HUES6 (cell line): ENCODE data around the gene SPOCD1.

Experiments used
- H3K27ac ChIP-seq: 2 replicates; pipeline ENCODE4 v1.7.0; 2013; ENCODE audit warnings: low read depth, mild to moderate bottlenecking, low read length, inconsistent platforms
- H3K27me3 ChIP-seq: 2 replicates; pipeline ENCODE4 v1.6.1; 2013; ENCODE audit warnings: low read length; ENCODE audit not compliant: control insufficient read depth, insufficient read depth
- H3K36me3 ChIP-seq: 2 replicates; pipeline ENCODE4 v1.6.1; 2013; ENCODE audit warnings: low read length; ENCODE audit not compliant: control insufficient read depth, insufficient read depth
- H3K4me1 ChIP-seq: 2 replicates; pipeline ENCODE4 v1.6.1; 2013; ENCODE audit warnings: low read length; ENCODE audit not compliant: control insufficient read depth, insufficient read depth
- H3K4me3 ChIP-seq: 2 replicates; pipeline ENCODE4 v1.5.1; 2013; ENCODE audit warnings: low read depth, low read length
- H3K9ac ChIP-seq: one replicate; pipeline ENCODE4 v1.6.1; 2013; ENCODE audit warnings: mild to moderate bottlenecking, low read length
- H3K9me3 ChIP-seq: 2 replicates; pipeline ENCODE4 v1.6.1; 2013; ENCODE audit warnings: low read depth, low read length; ENCODE audit not compliant: control insufficient read depth, insufficient read depth

SPOCD1 gene

DNA sequence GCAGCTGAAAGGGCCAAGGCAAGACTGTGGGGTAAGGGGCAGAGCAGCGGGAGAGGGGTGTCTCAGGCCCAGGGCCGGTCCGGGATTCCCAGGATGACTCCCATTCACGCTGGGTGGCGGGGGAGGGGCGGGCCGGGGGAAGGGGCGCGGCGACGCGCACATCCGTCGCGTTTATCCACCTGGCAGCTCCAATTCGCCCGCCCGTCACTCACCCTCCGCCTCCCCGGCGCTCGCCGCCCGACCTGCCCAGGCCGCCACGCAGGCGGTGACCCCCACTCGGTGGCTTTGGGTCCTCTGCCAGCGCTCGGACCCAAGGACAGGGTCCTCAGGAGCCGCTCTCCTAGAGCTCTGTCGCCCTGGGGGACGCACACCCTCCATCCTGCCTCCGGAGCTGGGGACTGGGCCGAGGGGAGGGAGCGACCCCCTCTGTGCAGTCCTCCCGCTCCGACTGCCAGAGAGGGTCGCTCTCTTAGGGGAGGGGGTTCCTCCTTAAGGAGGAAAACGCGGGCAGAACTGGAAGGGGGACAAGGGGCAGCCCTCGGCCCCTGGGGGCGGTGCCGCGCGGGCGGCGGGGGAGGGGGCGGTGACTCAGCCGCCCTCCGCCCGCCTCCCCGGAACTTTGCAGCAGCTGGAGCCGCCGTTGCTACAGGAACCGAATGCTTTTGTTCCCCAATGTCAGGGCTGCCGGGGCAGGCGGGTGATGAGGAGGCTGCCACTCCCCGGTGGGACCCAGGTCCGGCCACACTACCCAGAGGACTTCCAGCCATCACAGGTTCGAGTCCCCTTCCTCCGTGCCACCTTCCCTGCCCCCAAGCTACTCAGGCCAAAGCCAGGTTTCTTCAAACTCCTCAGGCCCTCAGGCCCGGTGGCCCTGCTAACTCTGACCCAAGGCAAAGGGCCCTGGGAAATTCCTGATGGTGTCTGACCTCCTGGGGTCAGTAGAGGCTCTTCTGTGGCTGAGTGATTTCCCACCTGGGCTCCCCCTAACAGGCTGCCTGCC, 55.1 kb downstream of the SPOCD1 start:
- Histone ChIP-seq H3K4me1 (peaks cover 53% of the 10 kb centered on the region), H3K4me3 (peak overlapping the region; percentile 81)

DNA sequence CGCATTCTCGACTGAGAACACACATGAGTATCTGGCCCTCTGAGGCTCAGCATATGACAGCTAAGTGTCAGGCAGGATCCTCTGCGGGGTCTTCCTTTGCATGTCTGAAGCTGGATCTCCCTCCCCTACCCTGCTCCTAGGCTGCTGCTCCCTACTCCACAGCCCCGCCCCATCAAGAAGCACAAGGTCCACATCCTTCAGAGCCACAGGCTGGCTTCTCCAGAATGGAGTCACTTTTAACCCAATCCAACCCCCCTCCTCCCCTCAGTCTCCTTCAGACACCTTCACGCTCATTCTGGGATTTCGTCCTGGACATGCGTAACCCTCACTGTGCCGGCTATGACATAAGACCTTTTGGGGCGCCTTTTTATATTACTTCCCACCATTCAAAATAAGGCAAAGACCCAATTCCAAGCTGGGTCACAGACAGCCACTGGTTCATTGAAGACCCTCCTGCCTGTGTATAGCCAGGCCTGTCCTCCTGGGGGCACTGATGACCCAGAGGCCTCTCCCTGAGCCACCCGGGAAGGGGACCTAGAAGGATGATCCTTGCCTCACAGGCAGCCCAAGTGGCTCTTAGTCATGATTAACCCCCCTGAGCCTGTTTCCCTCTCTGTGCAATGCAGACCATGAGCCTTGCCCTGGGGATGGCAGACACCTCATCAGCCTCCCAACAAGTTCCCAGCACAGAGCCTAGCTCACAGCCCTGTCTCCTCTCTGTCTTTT, 56.4 kb downstream of the SPOCD1 start:
- no peak overlapping the region for H3K27ac ChIP-seq
- H3K4me1 ChIP-seq: peaks cover 48% of the 10 kb centered on the region
- H3K36me3 ChIP-seq: no peaks in the 10 kb centered on the region
- H3K4me3 ChIP-seq: peak overlapping the region; percentile 81; the same call in 1 of the 2 replicates
- H3K9me3 ChIP-seq: no peaks in the 10 kb centered on the region
- peaks cover 22% of the 10 kb centered on the region for H3K27me3 ChIP-seq
- no peak overlapping the region for H3K9ac ChIP-seq

More for the DNA sequence above, 55.1 kb downstream of the SPOCD1 start:
- 0 out of 2 replicates have a peak overlapping the region, but pooled peaks have one; percentile 43 for H3K27ac ChIP-seq
- peak overlapping the region; percentile 52 for H3K9ac ChIP-seq
- H3K36me3 ChIP-seq: no peaks in the 10 kb centered on the region
- peaks cover 28% of the 10 kb centered on the region for H3K27me3 ChIP-seq
- no peaks in the 10 kb centered on the region for H3K9me3 ChIP-seq

- Histone ChIP-seq H3K36me3 (no peaks in the 10 kb centered on the region), H3K9me3 (no peaks in the 10 kb centered on the region), H3K4me3 (no peak overlapping the region), H3K9ac (no peak overlapping the region), H3K4me1 (peaks cover 47% of the 10 kb centered on the region), H3K27ac (no peak overlapping the region), H3K27me3 (peaks cover 20% of the 10 kb centered on the region)
These were observed 57.0 kb downstream of the SPOCD1 start for GRCh38 chr1:31758823-31759222.

DNA sequence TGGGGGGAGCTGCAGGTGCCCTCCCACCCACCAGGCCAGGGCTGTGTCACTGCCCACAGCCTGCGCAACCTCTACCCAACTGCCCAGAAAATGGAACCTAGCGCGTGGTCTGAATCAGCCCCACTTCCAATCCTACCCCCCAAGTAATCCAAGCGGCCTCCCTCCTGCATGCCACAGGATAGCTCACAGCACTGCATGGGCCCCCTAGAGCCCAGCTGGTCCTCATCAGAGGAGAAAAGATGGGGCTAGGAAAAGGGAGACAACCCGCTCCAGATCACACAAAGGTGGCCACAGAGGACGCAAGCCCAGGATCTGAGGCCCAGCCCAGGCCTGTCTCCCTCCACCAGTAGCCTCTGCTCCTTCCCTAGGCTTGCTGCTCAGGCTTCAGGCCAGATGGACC, 57.8 kb downstream of the SPOCD1 start:
- H3K4me3 ChIP-seq: no peak overlapping the region
- no peak overlapping the region for H3K27ac ChIP-seq
- H3K27me3 ChIP-seq: peaks cover 12% of the 10 kb centered on the region
- H3K9me3 ChIP-seq: no peaks in the 10 kb centered on the region
- no peaks in the 10 kb centered on the region for H3K36me3 ChIP-seq
- peaks cover 47% of the 10 kb centered on the region for H3K4me1 ChIP-seq
- no peak overlapping the region for H3K9ac ChIP-seq

DNA sequence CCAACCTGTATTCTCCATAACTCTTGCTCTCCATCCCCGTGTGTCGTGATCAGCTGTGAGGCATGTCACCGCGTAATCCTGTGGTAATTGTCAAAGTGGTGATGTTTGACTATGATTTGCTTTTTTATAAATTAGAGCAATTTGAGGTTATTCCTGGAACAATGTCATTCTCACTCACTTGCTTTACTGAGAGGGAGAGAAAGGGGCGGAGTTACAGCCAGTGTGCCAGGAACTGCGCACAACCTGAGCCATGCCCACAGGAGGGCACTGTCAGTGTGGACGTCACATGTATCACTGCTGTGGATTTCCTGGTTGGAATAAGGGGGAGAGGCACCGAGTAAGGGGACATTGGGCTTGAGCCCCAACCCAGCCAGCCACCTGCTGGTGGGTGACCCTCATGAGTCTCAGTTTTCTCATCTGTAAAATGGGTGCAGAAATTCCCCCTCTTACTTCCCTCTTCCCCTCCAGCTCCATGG, 58.6 kb downstream of the SPOCD1 start:
- peaks cover 6% of the 10 kb centered on the region for H3K27me3 ChIP-seq
- H3K9me3 ChIP-seq: no peaks in the 10 kb centered on the region
- no peak overlapping the region for H3K9ac ChIP-seq

DNA sequence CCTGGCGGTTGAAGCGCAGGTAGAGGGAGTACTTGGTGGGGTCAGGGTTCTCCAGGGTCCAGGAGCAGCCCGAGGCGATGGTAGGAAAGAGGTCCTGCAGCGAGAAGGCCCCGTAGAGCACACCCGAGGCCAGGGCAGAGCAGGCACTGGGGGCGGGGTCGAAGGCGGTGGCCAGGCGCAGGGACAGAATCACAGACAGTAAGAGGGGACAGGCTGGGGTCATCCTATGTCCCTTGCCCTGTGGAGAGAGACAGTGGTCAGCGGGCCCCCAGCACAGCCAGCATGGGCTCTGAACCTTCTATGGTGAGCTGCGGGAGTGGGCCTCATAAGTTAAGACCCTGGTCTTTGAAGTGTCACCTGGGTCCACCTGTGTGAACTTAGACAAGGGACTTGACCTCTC, 59.2 kb downstream of the SPOCD1 start:
- Histone ChIP-seq H3K27ac (no peak overlapping the region), H3K9me3 (no peaks in the 10 kb centered on the region), H3K9ac (no peak overlapping the region), H3K4me3 (no peak overlapping the region), H3K27me3 (no peaks in the 10 kb centered on the region), H3K4me1 (peaks cover 52% of the 10 kb centered on the region), H3K36me3 (no peaks in the 10 kb centered on the region)

More for the DNA sequence above, 58.6 kb downstream of the SPOCD1 start:
- no peak overlapping the region for H3K4me3 ChIP-seq
- H3K27ac ChIP-seq: no peak overlapping the region
- peaks cover 51% of the 10 kb centered on the region for H3K4me1 ChIP-seq
- no peaks in the 10 kb centered on the region for H3K36me3 ChIP-seq

- Histone ChIP-seq H3K4me3 (no peak overlapping the region), H3K4me1 (peaks cover 51% of the 10 kb centered on the region), H3K9me3 (no peaks in the 10 kb centered on the region), H3K27me3 (no peaks in the 10 kb centered on the region), H3K27ac (no peak overlapping the region), H3K9ac (no peak overlapping the region), H3K36me3 (no peaks in the 10 kb centered on the region)
These were observed 59.9 kb downstream of the SPOCD1 start for GRCh38 chr1:31755850-31756492.

- Histone ChIP-seq H3K9ac (no peak overlapping the region), H3K27me3 (no peaks in the 10 kb centered on the region), H3K27ac (no peak overlapping the region), H3K36me3 (no peaks in the 10 kb centered on the region), H3K4me3 (no peak overlapping the region), H3K4me1 (peaks cover 56% of the 10 kb centered on the region), H3K9me3 (no peaks in the 10 kb centered on the region)
These were observed 60.6 kb downstream of the SPOCD1 start for GRCh38 chr1:31755197-31755611.

DNA sequence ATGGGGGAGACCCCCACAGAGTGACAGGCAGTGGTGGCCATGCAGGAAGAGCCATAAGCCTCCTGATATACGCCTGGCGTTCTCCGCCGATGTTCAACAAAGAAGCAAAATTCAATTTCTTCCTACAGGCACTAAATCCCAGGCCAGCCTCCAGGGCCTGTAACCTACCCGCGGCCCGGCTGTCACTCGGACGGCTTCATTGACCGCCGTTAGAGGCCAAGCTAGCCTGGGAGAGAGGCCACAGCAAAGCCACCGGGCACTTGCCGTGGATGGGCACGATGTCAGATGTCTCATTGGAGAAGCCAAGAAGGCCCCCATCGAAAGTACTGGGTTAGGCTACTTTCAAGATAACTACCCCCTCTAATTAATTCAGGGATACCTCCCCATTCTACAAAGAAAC, 61.4 kb downstream of the SPOCD1 start:
- Histone ChIP-seq H3K27ac (no peak overlapping the region), H3K9ac (no peak overlapping the region), H3K4me1 (peaks cover 51% of the 10 kb centered on the region), H3K9me3 (no peaks in the 10 kb centered on the region), H3K36me3 (no peaks in the 10 kb centered on the region), H3K4me3 (no peak overlapping the region), H3K27me3 (no peaks in the 10 kb centered on the region)

- H3K4me3 ChIP-seq: no peak overlapping the region
- H3K4me1 ChIP-seq: peaks cover 50% of the 10 kb centered on the region
- no peaks in the 10 kb centered on the region for H3K27me3 ChIP-seq
- no peaks in the 10 kb centered on the region for H3K36me3 ChIP-seq
- H3K9ac ChIP-seq: no peak overlapping the region
- no peaks in the 10 kb centered on the region for H3K9me3 ChIP-seq
- H3K27ac ChIP-seq: no peak overlapping the region
These were observed 62.0 kb downstream of the SPOCD1 start for GRCh38 chr1:31753707-31754349.
